HG02588 (cell line): Measurements from ENCODE around the gene NPB.

Experiments used
- ATAC-seq: cut with Tn5 transposase; IDR thresholded peaks from one replicate; pipeline ENCODE4 v1.9.1; 2021; ENCODE audit warnings: mild to moderate bottlenecking, moderate library complexity; ENCODE audit not compliant: unreplicated experiment

Gene NPB

GRCh38 chr17:81934850-81935708 lies 33.0 kb downstream of the NPB start:
- ATAC-seq, result no peak

DNA sequence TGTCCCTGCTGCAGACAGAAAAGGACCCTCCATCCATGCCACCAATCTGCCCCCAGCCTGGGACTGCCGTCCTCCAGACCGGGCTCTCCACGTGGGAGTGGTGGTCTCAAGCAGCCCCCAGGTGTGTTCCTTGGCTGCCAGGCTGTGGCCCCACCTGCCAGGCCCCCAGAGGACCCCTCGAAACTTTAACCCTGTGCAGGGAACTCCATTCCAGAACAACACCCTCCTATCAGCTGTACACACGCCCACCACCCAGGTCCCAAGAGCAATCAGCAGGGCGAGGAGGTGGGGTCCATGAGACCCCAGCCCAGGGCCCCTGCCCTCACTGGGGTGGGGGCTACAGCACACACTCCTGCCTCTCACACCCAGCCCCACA lies 33.7 kb downstream of the NPB start:
- no peak for ATAC-seq

- ATAC-seq, result no peak
Measured at GRCh38 chr17:81939218-81939617, 37.2 kb downstream of the NPB start.

DNA sequence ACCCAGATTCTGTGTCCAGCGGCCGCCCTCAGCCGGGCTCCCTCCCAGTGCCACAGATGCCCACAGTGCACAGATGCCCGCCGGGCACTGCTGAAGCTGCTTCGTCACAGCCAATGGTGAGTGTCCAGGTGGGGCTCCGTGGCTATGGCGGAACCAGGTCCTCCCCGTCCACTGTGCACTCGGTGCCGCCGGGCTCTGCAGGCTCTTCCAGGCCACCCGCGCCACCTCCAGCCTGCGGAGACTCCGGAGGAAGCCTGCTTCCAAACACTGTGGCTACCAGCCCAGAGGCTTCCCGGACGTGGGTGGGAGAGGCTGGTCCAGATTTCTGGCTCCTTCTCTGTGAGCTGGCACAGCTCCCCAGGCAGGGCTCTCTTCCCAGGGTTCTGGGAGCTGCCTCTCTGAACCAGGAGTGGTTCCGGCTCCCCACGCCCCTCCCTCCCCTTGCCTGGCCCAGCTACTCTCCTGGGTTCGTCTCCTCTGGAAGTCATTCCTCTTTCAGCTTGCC lies 37.9 kb downstream of the NPB start:
- no peak for ATAC-seq

GRCh38 chr17:81940538-81941483 lies 38.8 kb downstream of the NPB start:
- no peak for ATAC-seq

DNA sequence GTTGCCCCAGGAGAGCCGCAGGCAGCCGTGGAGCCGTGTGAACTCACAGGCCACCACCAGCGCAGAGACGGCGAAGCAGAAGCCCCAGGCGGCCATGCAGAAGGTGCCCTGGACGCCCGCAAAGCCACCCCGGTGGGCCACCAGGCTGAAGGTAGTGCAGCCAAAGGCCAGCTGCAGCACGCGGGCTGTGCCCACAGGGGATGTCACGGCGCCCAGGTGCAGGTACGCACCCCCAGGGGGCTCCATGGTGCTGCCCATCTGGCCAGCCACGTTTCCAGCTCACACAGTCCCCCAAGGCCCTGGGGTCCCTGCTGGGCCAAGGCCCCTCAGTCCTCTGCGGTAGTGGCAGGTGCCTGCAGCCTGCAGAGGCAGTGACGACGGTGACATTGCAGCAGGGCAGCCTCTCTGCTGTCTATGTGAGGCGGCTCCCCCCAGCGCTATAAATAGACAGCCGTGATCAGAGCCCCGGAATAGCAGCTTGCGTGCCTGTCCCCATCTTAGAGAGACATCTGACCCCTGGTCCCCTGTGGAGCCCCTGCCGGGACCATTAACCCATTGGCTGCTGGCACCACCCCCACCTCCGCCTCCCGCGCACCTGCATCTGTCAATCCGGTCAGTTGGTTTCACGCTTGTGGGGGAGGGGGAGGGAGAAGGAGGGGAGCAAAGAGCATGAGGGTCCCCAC lies 39.6 kb downstream of the NPB start:
- no peak for ATAC-seq

DNA sequence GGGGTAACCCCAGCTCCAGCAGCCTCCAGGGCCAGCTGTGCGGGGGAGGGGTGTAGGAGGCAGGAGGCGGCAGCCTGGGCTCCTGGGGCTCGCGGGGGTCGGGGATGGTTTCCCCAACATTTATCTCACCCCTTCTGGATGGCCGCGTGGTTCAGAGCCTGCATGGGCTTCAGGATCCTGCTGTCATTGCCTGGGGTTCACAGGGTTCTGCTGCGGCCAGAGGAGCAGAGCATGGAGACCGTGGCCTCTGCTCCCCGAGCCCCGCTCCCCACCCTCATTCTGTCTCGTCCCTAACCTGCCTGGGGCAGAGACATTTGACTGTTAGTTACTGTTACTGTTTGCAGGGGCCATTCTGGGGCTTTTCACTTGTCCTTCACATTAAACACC lies 40.1 kb downstream of the NPB start:
- ATAC-seq, result no peak

- no peak for ATAC-seq
Measured at GRCh38 chr17:81944858-81945257, 42.8 kb downstream of the NPB start.

GRCh38 chr17:81947189-81947588 lies 45.2 kb downstream of the NPB start, which contains the start of gene MYADML2:
Gene MYADML2, minus strand, starts transcription at chr17:81947233. Its CDS starts 5,492 bp downstream, at chr17:81941741.
- no peak for ATAC-seq

DNA sequence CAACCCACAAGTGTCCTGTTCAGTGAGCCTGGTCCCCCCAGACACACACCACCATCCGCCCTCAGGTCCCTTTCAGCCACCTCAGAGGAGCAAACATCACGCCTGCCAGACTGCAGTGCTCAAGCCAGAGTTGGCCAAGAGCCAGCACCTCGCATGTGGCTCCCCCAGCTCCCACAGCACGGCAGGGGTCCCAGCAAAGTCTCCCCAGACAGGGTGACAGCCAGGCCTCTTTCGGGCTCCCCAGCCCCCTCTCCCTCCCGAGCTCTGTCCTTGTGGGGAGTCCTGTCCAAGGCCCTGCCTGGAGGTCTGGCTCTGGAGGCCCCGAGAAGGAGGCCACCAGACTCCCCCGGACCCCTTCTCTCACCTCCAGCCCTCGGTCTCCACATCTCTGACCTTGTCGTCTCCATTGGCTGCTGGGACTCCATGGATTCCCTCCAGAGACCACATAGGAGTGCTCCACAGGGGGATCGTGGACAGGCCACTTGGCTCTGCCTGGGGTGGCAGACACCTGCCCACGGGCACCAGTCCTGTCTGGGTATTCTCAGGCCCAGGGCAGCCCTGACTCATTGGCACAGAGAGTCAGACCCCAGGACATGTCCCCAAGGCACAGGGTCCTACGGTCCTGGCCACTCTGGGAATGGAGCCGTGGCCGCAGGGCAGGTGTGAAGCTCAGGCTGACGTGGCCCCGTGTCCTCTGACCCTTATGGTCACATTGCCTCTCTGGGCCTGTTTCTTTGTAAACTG lies 46.8 kb downstream of the NPB start:
- ATAC-seq, result no peak

GRCh38 chr17:81950501-81950900 lies 48.5 kb downstream of the NPB start:
- ATAC-seq, result no peak

DNA sequence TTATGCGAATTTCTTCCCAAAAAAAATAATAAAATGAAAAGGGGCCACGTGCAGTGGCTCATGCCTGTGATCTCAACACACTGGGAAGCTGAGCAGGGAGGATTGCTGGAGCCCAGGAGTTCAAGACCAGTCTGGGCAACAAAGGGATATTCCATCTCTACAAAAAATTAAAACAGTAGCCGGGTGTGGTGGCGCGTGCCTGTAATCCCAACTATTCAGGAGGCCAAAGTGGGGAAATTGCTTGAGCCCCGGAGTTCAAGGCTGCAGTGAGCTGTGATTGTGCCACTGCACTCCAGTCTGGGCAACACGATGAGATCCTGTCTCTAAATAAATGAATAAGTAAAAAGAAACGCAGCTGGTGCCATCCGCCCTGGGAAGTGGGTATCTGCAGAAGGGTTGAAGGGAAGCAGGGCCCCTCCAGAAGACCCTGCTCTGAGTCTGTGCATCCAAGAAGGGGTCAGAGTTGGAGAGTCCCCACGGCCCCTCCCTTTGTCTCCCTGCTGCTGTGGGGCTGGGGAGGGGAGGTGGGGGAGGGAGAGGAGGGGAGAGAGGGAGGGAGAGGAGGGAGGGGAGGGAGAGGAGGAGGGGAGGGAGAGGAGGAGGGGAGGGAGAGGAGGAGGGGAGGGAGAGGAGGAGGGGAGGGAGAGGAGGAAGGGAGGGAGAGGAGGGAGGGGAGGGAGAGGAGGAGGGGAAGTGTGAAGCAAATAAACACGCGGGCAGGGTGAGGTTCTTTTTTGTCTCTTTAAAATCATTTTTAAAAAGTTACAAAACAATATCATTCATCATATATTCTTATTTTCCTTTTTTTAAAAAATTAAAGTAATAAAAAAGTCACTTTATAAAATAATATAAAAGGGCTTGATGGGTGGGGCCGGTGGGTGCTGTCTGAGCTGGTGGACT lies 50.0 kb downstream of the NPB start:
- no peak for ATAC-seq
